Muscle layer of colon (tissue), 2 donors: ENCODE data around the gene ZNF101.

ENCODE experiments used
- H3K27ac ChIP-seq: one replicate; pipeline ENCODE4 v1.7.0; 2013; ENCODE audit warnings: low read depth, mild to moderate bottlenecking, low read length, moderate library complexity
- H3K27me3 ChIP-seq, 2 donors: one replicate each; pipeline ENCODE4 v1.7.0; 2013; ENCODE audit warnings: low read length in 2 of 2, mild to moderate bottlenecking in 2 of 2; ENCODE audit not compliant: insufficient read depth in 2 of 2, control insufficient read depth in 1 of 2
- H3K36me3 ChIP-seq: one replicate; pipeline ENCODE4 v1.7.0; 2013; ENCODE audit warnings: mild to moderate bottlenecking, low read length; ENCODE audit not compliant: insufficient read depth
- H3K4me1 ChIP-seq: one replicate; pipeline ENCODE4 v1.7.0; 2013; ENCODE audit warnings: mild to moderate bottlenecking, low read length; ENCODE audit not compliant: insufficient read depth
- H3K4me3 ChIP-seq, 2 donors: one replicate each; pipeline ENCODE4 v1.7.0; 2013; ENCODE audit warnings: low read length in 2 of 2, low read depth in 1 of 2, mild to moderate bottlenecking in 1 of 2, moderate library complexity in 1 of 2
- H3K9ac ChIP-seq: one replicate; pipeline ENCODE4 v1.7.0; 2013; ENCODE audit warnings: low read length
- H3K9me3 ChIP-seq: one replicate; pipeline ENCODE4 v1.7.0; 2013; ENCODE audit warnings: mild to moderate bottlenecking, low read length
- donor health status: abdominal sarcoma.
- donor health status: Adenocarcinoma of cecum.

The ZNF101 gene

DNA sequence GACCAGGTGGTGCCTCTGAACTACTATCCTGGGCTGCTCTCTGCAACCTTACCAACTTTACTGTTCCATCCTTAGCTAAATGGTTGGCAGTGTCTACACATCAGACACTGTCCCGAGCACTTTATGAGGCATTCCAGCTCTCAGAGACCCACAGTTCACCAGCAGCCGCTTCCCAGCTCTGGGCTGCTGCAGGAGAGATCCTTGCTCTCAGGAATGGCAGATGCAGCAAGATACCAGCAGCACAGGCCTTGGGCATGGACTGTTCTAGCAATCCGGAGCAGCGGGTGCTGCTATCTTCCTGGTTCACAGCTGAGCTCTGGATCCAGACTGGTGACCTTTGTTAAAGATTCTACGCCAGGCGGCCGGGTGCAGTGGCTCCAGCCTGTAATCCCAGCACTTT, 37.3 kb upstream of the ZNF101 start:
- Histone ChIP-seq H3K4me3 (no peak overlapping the region), H3K9ac (no peak overlapping the region), H3K4me1 (no peaks in the 10 kb centered on the region), H3K36me3 (no peaks in the 10 kb centered on the region), H3K9me3 (no peaks in the 10 kb centered on the region), H3K27me3 (peaks cover 6 to 25% of the 10 kb centered on the region in 2 donors), H3K27ac (no peak overlapping the region)

DNA sequence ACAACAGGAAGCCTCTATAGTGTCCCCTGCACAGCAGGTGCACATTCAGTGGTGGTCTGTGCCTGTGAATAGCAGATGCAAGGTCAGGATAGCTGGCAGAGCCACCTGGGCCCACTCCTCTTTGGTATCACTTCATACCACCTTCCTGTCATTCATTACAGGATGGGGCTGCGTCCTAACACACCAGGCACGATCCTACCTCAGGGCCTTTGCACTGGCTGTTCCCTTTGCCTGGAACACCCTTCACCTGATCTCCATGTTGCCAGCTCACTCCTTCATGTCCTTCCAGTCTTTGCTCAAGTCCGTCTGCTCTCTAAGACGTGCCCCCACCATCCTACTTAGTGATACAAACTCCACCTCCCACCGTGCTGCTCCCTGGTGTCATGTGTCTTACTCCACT, 36.0 kb upstream of the ZNF101 start:
- Histone ChIP-seq H3K27me3 (peaks cover 0 to 15% of the 10 kb centered on the region in 2 donors), H3K9ac (no peak overlapping the region), H3K36me3 (no peaks in the 10 kb centered on the region), H3K27ac (no peak overlapping the region), H3K9me3 (no peaks in the 10 kb centered on the region), H3K4me1 (no peaks in the 10 kb centered on the region), H3K4me3 (no peak overlapping the region)

DNA sequence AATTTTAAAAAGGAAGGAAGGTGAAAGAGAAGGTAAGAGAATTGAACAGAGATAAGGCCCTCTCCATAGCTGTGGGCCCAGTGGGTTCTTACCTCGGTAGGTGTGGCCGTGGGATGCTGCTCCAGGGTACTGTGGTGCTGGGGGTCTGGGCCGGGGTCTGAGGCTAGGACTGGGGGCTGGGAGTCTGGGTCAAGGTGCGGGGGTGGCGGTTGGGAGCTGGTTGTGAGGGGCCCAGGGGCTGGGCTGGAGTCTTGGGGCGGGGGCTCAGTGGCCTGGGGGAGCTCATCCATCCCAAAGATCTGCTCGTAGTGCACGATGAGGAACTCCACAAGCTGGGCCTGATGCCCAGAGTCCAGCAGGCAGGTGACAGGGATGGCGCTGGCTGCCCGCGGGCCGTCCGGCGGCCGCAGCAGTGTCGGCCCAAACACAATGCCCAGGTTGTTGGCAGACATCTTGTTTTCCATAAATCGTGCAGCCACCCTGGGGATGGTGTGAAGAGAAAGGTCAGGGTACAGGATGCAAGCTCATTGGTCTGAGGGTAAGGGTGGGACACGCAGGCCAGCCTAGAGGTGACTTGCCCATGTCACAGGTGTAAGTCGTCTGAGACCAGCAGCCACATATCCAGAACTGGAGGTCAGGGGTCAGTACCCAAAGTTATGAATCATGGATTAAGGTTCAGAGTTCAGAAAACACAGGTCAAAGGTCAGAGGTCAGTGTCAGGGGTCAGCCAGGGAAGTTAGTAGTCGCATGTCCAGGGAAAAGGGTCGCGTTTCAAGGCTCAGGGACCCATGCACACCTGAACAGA, 34.7 kb upstream of the ZNF101 start:
- Histone ChIP-seq H3K27me3 (peaks cover 0 to 3% of the 10 kb centered on the region in 2 donors), H3K9me3 (no peaks in the 10 kb centered on the region), H3K9ac (no peak overlapping the region), H3K36me3 (no peaks in the 10 kb centered on the region), H3K4me1 (no peaks in the 10 kb centered on the region), H3K4me3 (no peak overlapping the region), H3K27ac (no peak overlapping the region)

DNA sequence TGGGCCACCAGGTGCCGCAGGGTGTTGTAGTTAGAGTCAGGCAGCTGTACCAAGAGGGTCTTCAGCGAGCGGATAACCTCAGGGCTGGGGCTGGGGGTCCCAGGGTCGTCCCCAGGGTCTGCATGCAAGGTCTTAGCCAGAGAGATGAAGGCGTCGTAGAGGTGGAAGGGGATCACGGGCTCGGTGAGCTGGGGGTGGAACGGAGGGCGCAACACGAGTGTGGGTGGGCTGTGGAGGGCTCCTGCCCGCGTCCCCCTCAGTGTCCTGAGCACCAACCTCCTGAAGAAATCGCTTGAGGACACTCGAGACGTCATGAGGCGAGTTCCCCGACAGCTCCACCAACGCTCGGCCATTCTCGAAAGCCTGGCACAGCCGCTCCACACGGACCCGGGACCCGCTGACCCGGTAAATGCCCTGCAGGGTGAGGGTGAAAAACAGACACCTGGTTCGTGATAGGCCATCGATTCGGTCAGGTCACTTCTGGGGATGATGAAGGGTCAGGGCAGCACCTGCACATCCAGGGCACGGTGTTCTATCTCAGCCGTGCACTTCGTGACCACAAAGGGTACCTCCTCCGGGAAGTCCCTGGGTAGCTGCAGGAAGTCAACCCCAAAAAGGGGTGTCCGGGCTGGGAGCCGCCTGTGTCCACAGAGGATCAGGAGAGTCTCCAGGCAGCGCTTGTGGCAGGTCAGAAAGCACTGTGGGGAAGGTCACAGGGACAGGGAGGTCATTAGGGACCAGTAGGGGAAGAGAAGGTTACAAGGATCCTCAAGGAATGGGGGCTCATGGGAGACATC, 33.9 kb upstream of the ZNF101 start:
- no peaks in the 10 kb centered on the region for H3K27me3 ChIP-seq
- H3K27ac ChIP-seq, result no peak overlapping the region
- H3K4me1 ChIP-seq, result no peaks in the 10 kb centered on the region
- no peaks in the 10 kb centered on the region for H3K9me3 ChIP-seq
- no peak overlapping the region for H3K9ac ChIP-seq
- no peak overlapping the region for H3K4me3 ChIP-seq
- no peaks in the 10 kb centered on the region for H3K36me3 ChIP-seq

DNA sequence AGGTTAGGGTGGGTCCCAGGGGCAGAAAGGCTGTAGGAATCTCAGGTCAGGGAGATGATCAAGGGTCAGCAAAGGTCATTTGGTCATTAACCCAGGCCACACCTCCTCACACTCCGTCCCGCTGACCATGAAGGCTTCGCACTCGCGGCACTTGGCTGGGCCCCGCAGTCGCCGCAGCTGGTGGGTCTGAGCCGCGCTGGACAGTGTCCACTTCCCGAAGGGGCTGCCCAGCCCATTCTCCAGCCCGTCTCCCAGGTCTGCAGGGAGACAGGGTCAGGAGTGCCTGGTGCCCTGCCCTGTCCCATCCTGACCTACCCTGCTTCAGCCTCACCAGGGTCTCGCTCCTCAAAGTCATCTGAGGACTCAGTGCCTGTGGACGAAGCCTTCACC, 33.3 kb upstream of the ZNF101 start:
- Histone ChIP-seq H3K9me3 (no peaks in the 10 kb centered on the region), H3K27ac (no peak overlapping the region), H3K4me1 (no peaks in the 10 kb centered on the region), H3K27me3 (no peaks in the 10 kb centered on the region), H3K4me3 (no peak overlapping the region), H3K9ac (no peak overlapping the region), H3K36me3 (no peaks in the 10 kb centered on the region)

DNA sequence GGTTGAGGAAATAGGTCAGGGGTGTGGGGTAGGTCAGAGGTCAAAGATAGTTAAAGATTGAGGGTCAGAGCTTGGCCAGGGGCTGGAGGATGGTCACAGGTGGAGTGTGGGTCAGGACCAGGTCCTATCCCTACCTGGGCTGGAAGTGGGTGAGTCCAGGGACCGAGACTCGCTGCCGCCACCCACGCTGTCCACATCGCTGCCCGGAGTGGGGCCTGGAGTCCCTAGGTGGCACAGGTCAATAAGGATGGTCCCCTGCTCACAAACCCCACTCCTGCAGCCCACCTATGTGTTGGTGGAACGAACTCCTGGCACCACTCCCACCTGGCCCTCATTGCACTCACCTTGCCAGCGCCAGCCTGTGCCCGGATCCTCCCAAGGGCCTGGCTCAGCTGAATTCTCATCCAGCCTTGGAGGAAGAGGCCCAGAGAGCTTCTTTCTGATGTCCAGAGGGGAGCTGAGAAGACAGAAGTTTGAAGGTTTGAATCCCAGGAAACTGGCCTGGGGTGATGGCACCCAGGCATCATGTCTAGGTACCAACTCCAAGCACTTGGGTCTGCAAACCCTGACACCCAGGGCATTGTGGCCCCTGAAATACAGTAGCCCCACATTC, 32.0 kb upstream of the ZNF101 start:
- H3K4me3 ChIP-seq, result no peak overlapping the region

DNA sequence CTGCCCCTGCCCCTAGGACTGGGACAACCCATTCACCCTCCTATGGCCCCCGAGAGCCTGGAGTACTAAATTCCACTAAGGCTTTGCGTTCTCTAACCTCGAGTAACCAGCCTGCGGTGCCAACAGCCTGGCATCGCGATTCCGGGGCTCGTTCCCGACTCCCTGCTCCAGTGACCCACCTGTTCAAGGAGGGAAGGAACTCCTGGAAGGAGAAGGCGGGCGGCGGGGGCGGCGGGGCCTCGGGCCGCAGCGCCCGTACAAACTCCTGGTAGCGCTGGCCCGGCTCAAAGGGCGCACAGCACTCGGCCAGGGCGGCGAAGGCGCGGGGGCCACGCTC, 31.5 kb upstream of the ZNF101 start:
- H3K36me3 ChIP-seq, result no peaks in the 10 kb centered on the region

More for the DNA sequence above, 32.0 kb upstream of the ZNF101 start:
- Histone ChIP-seq H3K9ac (no peak overlapping the region), H3K27ac (no peak overlapping the region), H3K9me3 (no peaks in the 10 kb centered on the region), H3K27me3 (no peaks in the 10 kb centered on the region), H3K36me3 (no peaks in the 10 kb centered on the region), H3K4me1 (no peaks in the 10 kb centered on the region)

DNA sequence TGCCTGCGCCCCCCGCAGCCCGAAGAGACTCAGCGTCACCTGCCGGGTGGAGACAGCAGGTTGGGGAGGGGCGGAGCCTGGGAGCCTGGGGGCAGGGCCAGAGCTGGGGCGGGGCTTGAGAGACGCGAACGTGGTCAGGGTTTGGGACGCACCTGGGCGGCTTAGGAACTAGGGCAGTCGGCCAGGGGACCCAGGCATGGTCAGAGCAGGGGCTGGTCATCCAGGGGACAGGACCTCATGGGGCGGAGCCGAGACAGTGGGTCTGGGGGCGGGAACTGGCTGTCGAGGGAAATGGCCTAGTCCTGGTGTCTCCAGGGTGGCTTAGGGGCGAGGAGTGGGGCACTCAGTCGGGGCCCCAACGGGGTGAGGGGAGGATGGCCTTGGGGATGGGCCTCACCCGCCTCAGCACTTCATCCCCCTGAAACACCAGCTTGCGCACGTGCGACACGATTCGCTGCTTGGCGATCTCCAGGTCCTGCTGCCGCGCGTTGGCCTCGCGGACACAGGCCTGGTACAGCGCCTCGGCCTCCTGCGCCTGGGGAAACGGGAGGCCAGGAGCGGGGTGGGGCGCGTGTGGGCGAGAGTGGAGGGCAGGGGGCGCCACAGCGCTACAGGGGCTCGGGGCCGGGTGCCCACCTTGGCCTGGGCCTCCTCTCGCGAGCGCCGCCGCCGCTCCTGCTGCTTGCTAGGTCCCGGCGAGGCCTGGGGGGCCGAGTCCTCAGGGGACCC, 31.0 kb upstream of the ZNF101 start:
- H3K9ac ChIP-seq, result no peak overlapping the region
- H3K4me3 ChIP-seq, result no peak overlapping the region
- H3K4me1 ChIP-seq, result peaks cover 4% of the 10 kb centered on the region
- no peak overlapping the region for H3K27ac ChIP-seq
- no peaks in the 10 kb centered on the region for H3K36me3 ChIP-seq
- no peaks in the 10 kb centered on the region for H3K9me3 ChIP-seq
- no peaks in the 10 kb centered on the region for H3K27me3 ChIP-seq

More for the DNA sequence above, 31.5 kb upstream of the ZNF101 start:
- Histone ChIP-seq H3K27ac (no peak overlapping the region), H3K4me3 (no peak overlapping the region), H3K27me3 (no peaks in the 10 kb centered on the region), H3K9ac (no peak overlapping the region), H3K4me1 (no peaks in the 10 kb centered on the region), H3K9me3 (no peaks in the 10 kb centered on the region)

DNA sequence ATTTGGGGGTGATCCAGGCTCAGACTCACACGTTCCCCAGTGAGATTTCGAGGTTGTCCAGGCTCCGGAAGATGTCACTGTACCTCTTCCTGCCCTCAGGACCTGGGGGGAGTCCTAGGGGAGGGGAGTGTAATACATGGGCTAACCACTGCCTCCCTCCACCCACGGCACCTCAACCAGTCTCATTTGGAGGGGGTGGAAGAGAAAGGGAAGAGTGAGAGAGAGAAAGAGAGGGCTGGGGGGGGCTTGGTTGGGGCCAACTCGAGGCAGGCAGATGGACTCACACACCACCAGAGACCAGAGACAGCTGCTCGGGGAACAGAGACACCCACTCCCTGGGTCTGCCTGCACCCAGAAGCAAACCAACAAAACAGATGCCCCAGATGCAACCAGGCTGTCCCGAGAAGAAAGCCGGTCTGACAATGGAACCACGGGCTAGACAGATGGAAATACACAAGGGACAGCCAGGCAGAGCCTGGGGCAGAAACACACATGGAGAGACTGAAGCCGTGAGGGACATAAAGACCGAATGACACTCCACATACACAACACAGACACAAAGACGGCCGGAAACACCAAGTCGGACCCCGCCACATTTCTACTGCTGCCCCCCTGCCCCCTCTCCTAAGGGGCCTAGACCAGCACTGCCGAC, 26.0 kb upstream of the ZNF101 start:
- Histone ChIP-seq H3K27ac (peak overlapping the region; percentile 63), H3K4me1 (peaks cover 10% of the 10 kb centered on the region), H3K9ac (no peak overlapping the region), H3K9me3 (no peaks in the 10 kb centered on the region), H3K4me3 (peak overlapping the region; percentile 70 to 98), H3K27me3 (no peaks in the 10 kb centered on the region), H3K36me3 (peaks cover 11% of the 10 kb centered on the region)

DNA sequence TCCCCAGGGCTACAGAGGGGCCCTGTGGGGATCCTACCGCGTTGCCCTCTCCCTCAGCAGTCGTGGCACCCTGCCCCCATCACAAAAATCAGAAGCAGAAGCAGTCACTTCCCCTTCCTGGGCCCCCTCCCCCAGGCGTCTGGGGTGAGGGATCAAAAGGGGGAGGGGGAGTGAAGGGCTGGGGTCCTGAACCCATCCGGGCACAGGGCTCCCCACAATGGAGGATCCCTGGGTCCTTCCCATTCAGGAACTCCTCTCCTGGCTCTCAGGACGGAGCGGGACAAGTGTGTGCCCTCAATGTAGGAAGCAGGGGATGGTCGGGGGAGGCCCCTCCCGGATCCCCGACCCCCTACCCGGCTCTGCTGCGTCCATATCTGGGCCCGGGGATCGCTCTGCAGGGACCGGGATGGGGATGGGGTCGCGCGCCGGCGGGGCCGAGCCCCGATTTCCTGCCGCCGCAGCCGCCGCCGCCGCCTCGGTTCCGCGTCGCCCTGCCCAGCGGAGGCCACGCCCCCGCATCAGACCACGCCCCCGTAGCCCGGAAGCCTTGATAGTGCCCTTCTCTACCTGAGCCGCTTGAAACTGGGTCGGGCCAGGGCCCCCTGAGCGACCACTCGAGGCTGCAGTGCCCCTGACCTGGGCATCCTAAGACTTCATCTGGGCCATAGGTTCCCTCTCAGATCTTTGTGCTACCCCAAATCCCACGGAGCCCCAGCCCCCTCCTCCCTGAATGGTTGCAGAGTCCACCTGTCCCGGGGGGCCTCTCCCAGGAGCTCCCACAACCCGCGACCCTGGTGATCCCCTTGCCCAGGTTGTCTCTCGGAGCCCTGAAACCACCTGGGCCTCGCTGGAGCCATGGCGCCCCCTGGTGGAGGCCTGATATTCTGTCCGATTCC, 25.2 kb upstream of the ZNF101 start, which contains the start of gene GMIP:
TSS of gene GMIP (minus strand) at position 500 of the 896 bp plus-strand sequence. CDS start at position 372, 128 bp downstream.
- H3K4me1 ChIP-seq, result peaks cover 10% of the 10 kb centered on the region
- peaks cover 12% of the 10 kb centered on the region for H3K36me3 ChIP-seq
- H3K4me3 ChIP-seq, result peak within 1 kb of the TSS; percentile 70 to 98
- no peaks in the 10 kb centered on the region for H3K9me3 ChIP-seq
- no peaks in the 10 kb centered on the region for H3K27me3 ChIP-seq
- peak within 1 kb of the TSS; percentile 63 for H3K27ac ChIP-seq
- H3K9ac ChIP-seq, result no peak within 1 kb of the TSS
